Common myeloid progenitor, CD34-positive (primary cell): ENCODE measurements around the gene RPS6KL1.
"Not testable (repeated sequence)": the region's sequence is repeated elsewhere in the genome, so short reads cannot be mapped to it uniquely, and the experiment has no call there.

Experiments
- CTCF ChIA-PET: fragments of 350-600 bp; sonication (Branson Sonifier 250); formaldehyde crosslinking; loops from one replicate; lab custom pipeline; 2021; ENCODE audit warnings: antibody characterized with exemption; lab: Charles Lee
- POLR2A ChIA-PET: fragments of 350-600 bp; sonication (Branson Sonifier 250); formaldehyde crosslinking; loops from one replicate; lab custom pipeline; 2021; ENCODE audit warnings: antibody characterized with exemption; lab: Charles Lee
- DNase-seq, 3 donors: peaks; one replicate each; pipeline versions ENCODE4 v3.0.0 to v3.0.0-alpha.2; 2013
- H3K27ac ChIP-seq, 2 experiments: 1 replicate in 1 of 2; 2 replicates in 1 of 2; pipeline ENCODE4 v1.7.0; 2013; ENCODE audit warnings: inconsistent platforms in 2 of 2, low read length in 2 of 2, mild to moderate bottlenecking in 2 of 2, low read depth in 1 of 2, moderate library complexity in 1 of 2; ENCODE audit not compliant: severe bottlenecking in 2 of 2, insufficient read depth in 1 of 2, poor library complexity in 1 of 2
- H3K27me3 ChIP-seq, 5 experiments: replicated peaks in 2 of 5; 1 replicate in 3 of 5; 2 replicates in 2 of 5; pipeline versions ENCODE4 v1.6.1 to v1.7.0; 2013; ENCODE audit warnings: low read length in 4 of 5, mild to moderate bottlenecking in 2 of 5, moderate library complexity in 2 of 5, inconsistent platforms in 1 of 5; ENCODE audit not compliant: insufficient read depth in 5 of 5, control insufficient read depth in 4 of 5
- H3K36me3 ChIP-seq, 4 experiments: 1 replicate in 2 of 4; 2 replicates in 2 of 4; pipeline versions ENCODE4 v1.6.1 to v1.7.0; 2013; ENCODE audit warnings: low read length in 3 of 4, control low read depth in 1 of 4, mild to moderate bottlenecking in 1 of 4; ENCODE audit not compliant: control insufficient read depth in 4 of 4, insufficient read depth in 4 of 4
- H3K4me1 ChIP-seq, 4 experiments: 1 replicate in 3 of 4; 2 replicates in 1 of 4; pipeline versions ENCODE4 v1.6.1 to v1.7.1; 2013; ENCODE audit warnings: low read length in 3 of 4, mild to moderate bottlenecking in 3 of 4, control low read depth in 1 of 4, inconsistent platforms in 1 of 4, moderate library complexity in 1 of 4; ENCODE audit not compliant: control insufficient read depth in 4 of 4, insufficient read depth in 4 of 4; ENCODE audit errors: control extremely low read depth in 1 of 4
- H3K4me3 ChIP-seq, 7 experiments: 1 replicate in 4 of 7; 2 replicates in 3 of 7; pipeline versions ENCODE4 v1.5.1 to v1.7.0; 2013; ENCODE audit warnings: mild to moderate bottlenecking in 7 of 7, low read length in 6 of 7, moderate library complexity in 6 of 7, inconsistent platforms in 2 of 7, low read depth in 2 of 7, control low read depth in 1 of 7; ENCODE audit not compliant: insufficient read depth in 4 of 7, control insufficient read depth in 1 of 7; ENCODE audit errors: extremely low read depth in 1 of 7
- H3K9me3 ChIP-seq, 5 experiments: 1 replicate in 4 of 5; 2 replicates in 1 of 5; pipeline versions ENCODE4 v1.6.1 to v1.7.1; 2013; ENCODE audit warnings: low read length in 4 of 5, mild to moderate bottlenecking in 2 of 5, inconsistent platforms in 1 of 5, low read depth in 1 of 5, moderate library complexity in 1 of 5; ENCODE audit not compliant: control insufficient read depth in 4 of 5, insufficient read depth in 2 of 5; ENCODE audit errors: control extremely low read depth in 1 of 5
- WGBS: methylation state at CpG from one replicate; pipeline ENCODE4 v1.1.5; 2013; ENCODE audit not compliant: insufficient coverage; 5-methylcytosine and 5-hydroxymethylcytosine counted together

RPS6KL1 gene

GRCh38 chr14:74935360-74935680 is 12.3 kb upstream of the RPS6KL1 start:
- no peaks in the 10 kb centered on the region for H3K27me3 ChIP-seq
- H3K27ac ChIP-seq = no peak overlapping the region
- no peaks in the 10 kb centered on the region for H3K9me3 ChIP-seq
- H3K4me1 ChIP-seq = peaks cover 0 to 71% (median 44%) of the 10 kb centered on the region in 4 experiments
- H3K36me3 ChIP-seq = no peaks in the 10 kb centered on the region
- 100% methylated on average over 1 of the region's 9 CpGs for WGBS
- DNase-seq = no peak
- ChIA-PET CTCF (interaction anchor here (0.6 to 1.2 kb wide), 4 partner anchors 10 to 129 kb away, joined by 3 to 4 read pairs (median 3); no protein-coding TSS in a partner anchor), POLR2A (no interaction called here)
- no peak overlapping the region for H3K4me3 ChIP-seq

GRCh38 chr14:74934476-74935359 is 11.7 kb upstream of the RPS6KL1 start:
- POLR2A ChIA-PET = interaction anchor here (0.6 kb wide), 1 partner anchor 288 kb away, joined by 3 read pairs; no protein-coding TSS in a partner anchor

DNA sequence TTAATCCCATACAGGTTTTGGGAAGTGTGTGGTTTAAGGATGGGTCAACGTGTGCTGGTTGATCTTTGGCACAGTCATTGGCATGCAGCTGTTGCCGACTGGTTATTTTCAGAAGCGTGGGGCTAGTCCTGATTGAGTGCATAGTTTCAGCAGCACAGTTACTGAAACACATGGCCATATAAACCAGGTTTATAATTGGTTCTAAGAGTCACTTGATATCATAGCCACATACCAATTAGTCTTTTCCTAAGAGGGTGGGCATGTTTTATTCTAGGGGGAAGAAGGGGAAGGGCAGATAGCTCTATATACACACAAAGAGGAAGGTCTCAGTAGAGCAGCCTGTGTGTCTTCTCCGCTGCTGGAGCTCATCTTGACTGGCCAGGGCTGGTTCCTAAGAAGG is 11.0 kb upstream of the RPS6KL1 start:
- H3K27me3 ChIP-seq = no peaks in the 10 kb centered on the region
- POLR2A ChIA-PET = interaction anchor here (0.6 kb wide), 1 partner anchor 289 kb away, joined by 3 read pairs; no protein-coding TSS in a partner anchor
- peak in 2 of 3 donors; percentile 57 to 66 for DNase-seq
- H3K36me3 ChIP-seq = no peaks in the 10 kb centered on the region
- peak overlapping the region in 1 of 2 experiments; percentile 25 for H3K27ac ChIP-seq
- WGBS = 56% methylated on average over 3 of the region's 4 CpGs
- CTCF ChIA-PET = interaction anchor here (0.8 to 1.6 kb wide), 6 partner anchors 12 to 154 kb away, joined by 3 to 6 read pairs (median 4); partner anchors contain the start of gene MLH3
- H3K9me3 ChIP-seq = no peaks in the 10 kb centered on the region
- no peak overlapping the region for H3K4me3 ChIP-seq
- H3K4me1 ChIP-seq = peaks cover 3 to 68% (median 41%) of the 10 kb centered on the region in 4 experiments

More at GRCh38 chr14:74934476-74935359, 11.7 kb upstream of the RPS6KL1 start:
- no peaks in the 10 kb centered on the region for H3K36me3 ChIP-seq
- no peaks in the 10 kb centered on the region for H3K9me3 ChIP-seq
- peaks cover 2 to 68% (median 40%) of the 10 kb centered on the region in 4 experiments for H3K4me1 ChIP-seq
- H3K27ac ChIP-seq = peak overlapping the region in 1 of 2 experiments; percentile 25
- H3K27me3 ChIP-seq = no peaks in the 10 kb centered on the region
- no peak overlapping the region for H3K4me3 ChIP-seq
- 86% methylated on average over 24 of the region's 26 CpGs for WGBS
- CTCF ChIA-PET = interaction anchor here (0.7 to 1.6 kb wide), 8 partner anchors 11 to 154 kb away, joined by 3 to 6 read pairs (median 4); partner anchors contain the start of gene MLH3
- DNase-seq = peak in 1 of 3 donors; percentile 22

- H3K27me3 ChIP-seq, POLR2A ChIA-PET, H3K36me3 ChIP-seq, DNase-seq, H3K9me3 ChIP-seq, H3K27ac ChIP-seq: not testable (repeated sequence)
- WGBS = no CpG with 5 or more reads among the region's 4 CpGs
- Histone ChIP-seq H3K4me3 (peak overlapping the region in 1 of 7 experiments; percentile 21), H3K4me1 (peaks cover 3 to 64% (median 43%) of the 10 kb centered on the region in 4 experiments)
- CTCF ChIA-PET = interaction anchor here (1.1 to 1.6 kb wide), 3 partner anchors 13 to 28 kb away, joined by 4 to 6 read pairs (median 4); no protein-coding TSS in a partner anchor
Measured at GRCh38 chr14:74932936-74933335, 9.9 kb upstream of the RPS6KL1 start.

DNA sequence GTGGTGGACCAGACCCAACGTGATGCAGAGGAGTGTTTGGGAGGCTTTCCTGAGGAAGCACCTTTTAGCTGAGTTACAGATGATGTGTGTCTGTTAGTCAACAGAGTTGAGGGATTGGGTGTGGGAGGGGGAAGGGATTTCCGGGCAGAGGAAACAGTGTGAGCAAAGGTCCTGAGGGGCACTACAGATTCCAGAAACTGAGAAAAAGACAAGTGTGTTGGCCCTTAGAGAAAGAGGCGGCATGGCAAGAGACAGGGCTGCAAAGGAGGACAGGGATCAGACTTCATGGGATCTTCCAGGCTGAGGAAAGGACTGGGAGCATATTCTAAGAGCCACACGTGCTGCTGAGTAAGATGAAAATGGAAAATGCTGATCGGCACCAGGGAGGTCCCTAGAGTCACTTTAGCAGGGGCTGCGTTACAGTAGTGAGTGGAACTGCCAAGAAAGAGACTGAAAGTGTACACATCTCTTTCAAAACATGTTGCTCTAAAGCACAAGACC is 9.4 kb upstream of the RPS6KL1 start:
- ChIA-PET CTCF (interaction anchor here (1.0 to 6.6 kb wide), 4 partner anchors 8 to 27 kb away, joined by 4 to 27 read pairs (median 4); partner anchors contain the start of gene RPS6KL1), POLR2A (no interaction called here)
- no peaks in the 10 kb centered on the region for H3K36me3 ChIP-seq
- H3K4me3 ChIP-seq = peak overlapping the region in 1 of 7 experiments; percentile 21
- no peaks in the 10 kb centered on the region for H3K9me3 ChIP-seq
- H3K27me3 ChIP-seq = no peaks in the 10 kb centered on the region
- peaks cover 3 to 64% (median 43%) of the 10 kb centered on the region in 4 experiments for H3K4me1 ChIP-seq
- DNase-seq = peak; percentile 28 to 76 (median 71)
- WGBS = 16% methylated on average over 4 of the region's 6 CpGs
- peak overlapping the region in 1 of 2 experiments; percentile 2 for H3K27ac ChIP-seq

DNA sequence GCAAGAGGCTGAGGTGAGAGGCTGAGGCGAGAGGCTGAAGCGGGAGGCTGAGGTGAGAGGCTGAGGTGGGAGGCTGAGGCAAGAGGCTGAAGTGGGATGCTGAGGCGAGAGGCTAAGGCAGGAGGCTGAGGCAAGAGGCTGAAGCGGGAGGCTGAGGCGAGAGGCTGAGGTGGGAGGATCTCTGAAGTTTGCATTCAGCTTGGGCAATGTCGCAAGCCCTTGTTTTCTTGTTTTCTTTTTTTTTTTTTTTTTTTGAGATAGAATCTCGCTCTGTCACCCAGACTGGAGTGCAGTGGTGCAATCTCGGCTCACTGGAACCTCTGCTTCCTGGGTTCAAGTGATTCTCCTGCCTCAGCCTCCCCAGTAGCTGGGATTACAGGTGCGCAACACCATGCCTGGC is 8.7 kb upstream of the RPS6KL1 start:
- 98% methylated on average over 7 of the region's 9 CpGs for WGBS
- H3K27me3 ChIP-seq, DNase-seq, POLR2A ChIA-PET, H3K36me3 ChIP-seq, H3K9me3 ChIP-seq, H3K4me3 ChIP-seq: not testable (repeated sequence)
- peaks cover 3 to 60% (median 43%) of the 10 kb centered on the region in 4 experiments for H3K4me1 ChIP-seq
- CTCF ChIA-PET = interaction anchor here (1.0 to 6.6 kb wide), 5 partner anchors 8 to 157 kb away, joined by 4 to 27 read pairs (median 4); partner anchors contain the start of gene RPS6KL1
- peak overlapping the region in 1 of 2 experiments; percentile 2 for H3K27ac ChIP-seq
